RCC 7860 (cell line): ENCODE measurements around the gene ZC3H7A.

Source experiments
- DNase-seq: peaks from one replicate; pipeline ENCODE4 v3.0.0-alpha.2; 2015; ENCODE audit warnings: low spot score
- FAIRE-seq: peaks from 2 replicates; lab custom pipeline; 2012; peaks lifted over from hg19 to GRCh38; lab: Jason Lieb, UNC

ZC3H7A gene

GRCh38 chr16:11780991-11781680 is 15.9 kb downstream of the ZC3H7A start:
- DNase-seq (no peak), FAIRE-seq (no peak)

- FAIRE-seq (no peak), DNase-seq (no peak)
Observed at GRCh38 chr16:11779074-11779473, 18.0 kb downstream of the ZC3H7A start.

- FAIRE-seq = no peak
- no peak for DNase-seq
Observed at GRCh38 chr16:11774065-11774626, 22.9 kb downstream of the ZC3H7A start.

- DNase-seq (no peak), FAIRE-seq (no peak)
Observed at GRCh38 chr16:11768849-11769248, 28.2 kb downstream of the ZC3H7A start.

- no peak for FAIRE-seq
- DNase-seq = no peak
Observed at GRCh38 chr16:11762431-11762830, 34.6 kb downstream of the ZC3H7A start.

GRCh38 chr16:11759997-11760396 is 37.1 kb downstream of the ZC3H7A start:
- DNase-seq (no peak), FAIRE-seq (no peak)

- FAIRE-seq (no peak), DNase-seq (no peak)
Observed at GRCh38 chr16:11759163-11759834, 37.8 kb downstream of the ZC3H7A start.

- peak; percentile 90 for DNase-seq
- peak; percentile 90 for FAIRE-seq
Observed at GRCh38 chr16:11757671-11758545, 39.1 kb downstream of the ZC3H7A start.

GRCh38 chr16:11756248-11756647 is 40.8 kb downstream of the ZC3H7A start:
- FAIRE-seq = no peak
- no peak for DNase-seq

GRCh38 chr16:11755022-11755760 is 41.9 kb downstream of the ZC3H7A start:
- FAIRE-seq (no peak), DNase-seq (no peak)

GRCh38 chr16:11752856-11753255 is 44.2 kb downstream of the ZC3H7A start:
- DNase-seq (no peak), FAIRE-seq (no peak)

GRCh38 chr16:11750056-11750455 is 47.0 kb downstream of the ZC3H7A start:
- no peak for FAIRE-seq

GRCh38 chr16:11748404-11749254 is 48.4 kb downstream of the ZC3H7A start:
- FAIRE-seq (no peak), DNase-seq (no peak)

More at GRCh38 chr16:11750056-11750455, 47.0 kb downstream of the ZC3H7A start:
- DNase-seq = no peak

GRCh38 chr16:11747949-11748403 is 49.1 kb downstream of the ZC3H7A start:
- FAIRE-seq (no peak), DNase-seq (no peak)

- no peak for DNase-seq
- no peak for FAIRE-seq
Observed at GRCh38 chr16:11744075-11744470, 53.0 kb downstream of the ZC3H7A start.

- FAIRE-seq (no peak), DNase-seq (no peak)
Observed at GRCh38 chr16:11743308-11744074, 53.6 kb downstream of the ZC3H7A start.

- FAIRE-seq = peak; percentile 35
Observed at GRCh38 chr16:11742536-11743307, 54.3 kb downstream of the ZC3H7A start, which contains the start of gene TXNDC11. TXNDC11 (minus strand) TSS chr16:11742857; CDS start chr16:11742730, 127 bp downstream.

GRCh38 chr16:11742093-11742535 is 54.9 kb downstream of the ZC3H7A start:
- peak; percentile 5 for DNase-seq
- FAIRE-seq = no peak

More at GRCh38 chr16:11742536-11743307, 54.3 kb downstream of the ZC3H7A start, which contains the start of gene TXNDC11:
- DNase-seq = peak; percentile 92
